ENCODE measurements around the gene MALRD1.

The MALRD1 gene

DNA sequence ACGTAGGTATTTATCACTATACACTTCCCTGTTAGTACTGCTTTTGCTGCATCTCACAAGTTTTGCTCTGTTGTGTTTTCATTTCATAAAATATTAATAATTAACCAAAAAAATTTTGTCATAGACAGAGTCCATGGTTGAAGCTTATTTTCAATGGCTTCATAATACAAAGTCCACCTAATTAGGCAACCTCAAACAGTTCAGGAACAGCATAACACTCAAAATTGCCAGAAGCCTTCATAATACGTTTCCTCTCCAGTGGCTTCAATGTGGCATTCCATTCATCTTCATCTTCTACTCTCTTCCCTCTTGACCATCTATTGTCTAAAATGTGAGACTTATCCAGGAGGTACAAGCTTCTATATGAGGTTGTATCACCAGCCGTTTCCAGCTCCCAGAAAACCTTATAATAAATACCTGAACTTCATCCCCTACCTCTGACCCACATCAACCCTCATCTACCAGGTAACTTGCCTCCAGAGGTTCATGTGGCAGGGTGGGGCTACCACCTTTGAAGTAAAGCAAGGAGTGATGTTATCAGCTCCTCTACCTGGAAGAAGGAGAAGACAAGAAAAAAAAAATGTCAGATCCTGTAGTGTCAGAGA lies 337.3 kb downstream of the MALRD1 start:
- TF ChIP-seq, protein P1, sequence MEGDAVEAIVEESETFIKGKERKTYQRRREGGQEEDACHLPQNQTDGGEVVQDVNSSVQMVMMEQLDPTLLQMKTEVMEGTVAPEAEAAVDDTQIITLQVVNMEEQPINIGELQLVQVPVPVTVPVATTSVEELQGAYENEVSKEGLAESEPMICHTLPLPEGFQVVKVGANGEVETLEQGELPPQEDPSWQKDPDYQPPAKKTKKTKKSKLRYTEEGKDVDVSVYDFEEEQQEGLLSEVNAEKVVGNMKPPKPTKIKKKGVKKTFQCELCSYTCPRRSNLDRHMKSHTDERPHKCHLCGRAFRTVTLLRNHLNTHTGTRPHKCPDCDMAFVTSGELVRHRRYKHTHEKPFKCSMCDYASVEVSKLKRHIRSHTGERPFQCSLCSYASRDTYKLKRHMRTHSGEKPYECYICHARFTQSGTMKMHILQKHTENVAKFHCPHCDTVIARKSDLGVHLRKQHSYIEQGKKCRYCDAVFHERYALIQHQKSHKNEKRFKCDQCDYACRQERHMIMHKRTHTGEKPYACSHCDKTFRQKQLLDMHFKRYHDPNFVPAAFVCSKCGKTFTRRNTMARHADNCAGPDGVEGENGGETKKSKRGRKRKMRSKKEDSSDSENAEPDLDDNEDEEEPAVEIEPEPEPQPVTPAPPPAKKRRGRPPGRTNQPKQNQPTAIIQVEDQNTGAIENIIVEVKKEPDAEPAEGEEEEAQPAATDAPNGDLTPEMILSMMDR (IDR thresholded peaks at IDR 0.05; ENCODE audit: low read depth, low read length, missing control alignments): no peak

DNA sequence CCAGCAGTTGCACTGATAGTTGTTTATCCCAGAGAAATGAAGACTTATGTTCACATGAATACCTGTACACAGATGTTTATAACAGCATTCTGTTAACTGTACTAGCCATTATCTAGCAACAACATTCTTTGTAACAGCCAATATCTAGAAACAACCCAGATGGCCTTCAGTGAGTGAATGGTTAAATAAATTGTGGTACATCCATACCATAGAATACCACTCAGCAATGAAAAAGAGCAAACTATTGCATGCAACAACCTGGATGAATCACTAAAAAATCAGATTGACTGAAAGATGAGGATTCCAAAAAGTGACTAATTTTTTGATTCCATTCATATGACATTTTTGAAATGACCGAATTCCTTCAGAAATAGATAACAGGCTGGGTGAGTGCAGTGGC lies 360.3 kb downstream of the MALRD1 start:
- TF ChIP-seq, protein P1 (IDR thresholded peaks at IDR 0.05; ENCODE audit: low read depth, low read length, missing control alignments): no peak
- DNase-seq (ENCODE audit: low read depth): no peak
- in situ Hi-C loops (cut with HindIII; ENCODE audit: low sequenced_read_pairs): no loop called here
- no peak overlapping the region for H3K4me3 ChIP-seq (ENCODE audit: low read depth, low read length)

More for the DNA sequence above, 337.3 kb downstream of the MALRD1 start:
- in situ Hi-C loops (cut with HindIII; ENCODE audit: low sequenced_read_pairs): no loop called here
- H3K4me3 ChIP-seq (ENCODE audit: low read depth, low read length): no peak overlapping the region
- DNase-seq (ENCODE audit: low read depth): no peak

DNA sequence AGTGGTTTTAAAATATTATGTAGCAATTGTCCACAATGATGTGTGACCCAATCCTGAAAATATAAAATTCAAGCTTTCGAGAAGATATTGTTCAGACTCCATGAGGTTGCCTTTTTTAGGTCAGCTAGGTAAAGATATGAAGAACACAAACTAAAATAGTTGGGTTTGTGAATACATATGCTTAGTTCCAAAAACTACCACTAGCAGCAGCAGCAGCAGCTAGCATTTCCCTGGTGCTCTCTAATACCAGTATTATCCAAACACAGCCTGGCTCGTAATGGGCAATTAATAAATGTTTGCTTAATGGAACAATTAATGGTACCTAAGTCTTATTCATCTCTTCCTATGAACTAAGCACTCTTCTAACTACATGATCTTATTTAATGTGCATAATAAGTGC lies 362.5 kb downstream of the MALRD1 start:
- DNase-seq (ENCODE audit: low read depth): no peak
- TF ChIP-seq, protein P1 (IDR thresholded peaks at IDR 0.05; ENCODE audit: low read depth, low read length, missing control alignments): no peak
- in situ Hi-C loops (cut with HindIII; ENCODE audit: low sequenced_read_pairs): no loop called here

DNA sequence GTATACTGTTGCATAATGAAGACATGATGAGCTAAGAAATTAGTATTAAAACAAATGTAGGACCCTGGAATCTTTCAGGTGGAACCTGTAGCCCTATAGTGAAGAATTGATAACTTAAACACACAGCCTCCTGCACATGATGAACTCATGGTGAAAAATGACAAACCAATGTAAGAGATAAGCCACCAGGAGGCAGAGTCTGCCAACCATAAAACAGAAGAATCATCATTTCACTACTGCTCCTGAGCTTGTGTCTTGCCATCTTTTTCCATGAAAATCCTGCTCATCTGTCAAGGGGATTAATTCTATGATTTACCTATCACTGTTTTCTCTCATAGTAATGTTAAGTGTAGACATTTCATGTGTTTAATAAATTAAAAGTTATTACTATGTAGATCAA lies 363.9 kb downstream of the MALRD1 start:
- TF ChIP-seq, protein P1 (IDR thresholded peaks at IDR 0.05; ENCODE audit: low read depth, low read length, missing control alignments): peak; percentile 53
- DNase-seq (ENCODE audit: low read depth): peak; percentile 5
- H3K4me3 ChIP-seq (ENCODE audit: low read depth, low read length): no peak overlapping the region
- in situ Hi-C loops (cut with HindIII; ENCODE audit: low sequenced_read_pairs): no loop called here

More for the DNA sequence above, 362.5 kb downstream of the MALRD1 start:
- no peak overlapping the region for H3K4me3 ChIP-seq (ENCODE audit: low read depth, low read length)

DNA sequence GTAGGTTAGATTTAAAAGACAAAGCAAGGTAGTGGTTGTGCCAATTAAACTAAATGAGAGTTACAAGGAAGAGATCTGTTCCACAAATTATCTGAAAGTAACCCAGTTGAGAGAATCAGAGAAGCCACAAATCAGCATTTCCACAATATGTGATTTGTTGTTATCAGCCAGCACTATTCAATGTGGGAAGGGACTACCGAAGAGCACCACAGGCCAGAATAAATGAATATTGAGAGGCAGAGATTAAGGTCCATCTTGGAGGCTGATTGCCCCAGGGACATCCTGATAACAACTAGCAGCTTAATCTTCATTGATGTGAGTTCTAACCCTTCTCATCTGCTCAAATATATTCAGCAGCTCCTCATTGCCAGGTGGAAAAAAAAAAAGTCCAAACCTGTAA lies 367.6 kb downstream of the MALRD1 start:
- TF ChIP-seq, protein P1 (IDR thresholded peaks at IDR 0.05; ENCODE audit: low read depth, low read length, missing control alignments): no peak
- H3K4me3 ChIP-seq (ENCODE audit: low read depth, low read length): no peak overlapping the region
- no peak for DNase-seq (ENCODE audit: low read depth)
- in situ Hi-C loops (cut with HindIII; ENCODE audit: low sequenced_read_pairs): no loop called here

DNA sequence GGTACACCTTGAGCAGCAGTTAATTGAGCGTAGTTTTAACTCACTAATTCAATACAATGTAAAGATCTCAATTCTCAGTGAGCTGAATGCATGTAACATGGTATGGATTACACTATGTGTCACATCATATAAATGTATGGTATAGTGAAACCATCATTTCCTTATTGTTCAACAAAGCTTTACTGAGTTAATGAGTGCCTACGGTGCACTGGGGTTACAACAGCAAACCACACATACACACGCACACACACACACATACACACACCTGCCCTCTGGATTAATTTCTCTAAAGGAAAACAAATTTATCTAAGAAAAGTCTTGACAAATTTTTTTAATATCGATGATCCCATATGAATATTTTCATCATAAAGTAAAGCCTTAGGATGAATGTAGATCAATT lies 369.1 kb downstream of the MALRD1 start:
- H3K4me3 ChIP-seq (ENCODE audit: low read depth, low read length): no peak overlapping the region
- in situ Hi-C loops (cut with HindIII; ENCODE audit: low sequenced_read_pairs): no loop called here
- TF ChIP-seq, protein P1 (IDR thresholded peaks at IDR 0.05; ENCODE audit: low read depth, low read length, missing control alignments): no peak
- no peak for DNase-seq (ENCODE audit: low read depth)
